Measurements from ENCODE around the gene CXorf58.

The CXorf58 gene

DNA sequence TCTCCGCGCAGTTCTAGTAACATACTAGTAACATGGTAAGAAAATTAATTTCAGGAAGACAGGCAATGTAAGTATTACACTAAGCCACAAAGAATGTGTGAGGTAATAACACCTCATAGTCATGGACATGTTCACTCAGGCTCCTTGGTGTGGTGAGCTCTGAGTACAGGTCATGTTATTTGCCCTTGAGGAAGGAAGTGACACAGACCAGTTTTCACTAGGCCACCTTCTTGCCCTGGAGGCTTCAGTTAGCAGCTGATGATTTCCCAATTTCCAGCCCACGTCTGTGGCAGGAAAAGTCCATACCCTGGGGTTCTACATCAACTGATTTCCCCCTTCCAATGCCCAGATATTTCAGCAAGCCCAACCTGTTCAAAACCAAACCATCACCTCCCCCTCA lies 6.7 kb upstream of the CXorf58 start:
- DNase-seq (ENCODE audit: low spot score) = no peak

DNA sequence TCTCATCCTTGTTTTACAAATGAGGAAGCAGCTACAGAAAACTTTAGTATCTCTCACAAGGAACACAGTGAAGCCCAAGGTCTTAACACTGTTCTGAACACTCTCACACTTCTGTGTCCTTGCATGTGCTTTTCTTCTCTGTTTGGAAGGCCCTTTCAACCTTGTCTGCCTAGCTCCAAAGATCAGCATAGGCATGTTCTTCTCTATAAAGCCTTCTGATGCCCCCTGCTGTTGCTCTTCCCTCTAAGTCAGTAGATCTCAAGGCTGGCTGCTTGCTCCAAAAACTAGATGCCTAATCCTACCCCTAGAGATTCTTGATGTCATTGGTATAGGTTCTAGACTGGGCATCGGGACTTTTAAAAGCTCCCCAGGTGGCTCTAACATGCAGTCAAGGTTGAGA lies 6.0 kb upstream of the CXorf58 start:
- DNase-seq (ENCODE audit: low spot score) = peak; percentile 92

DNA sequence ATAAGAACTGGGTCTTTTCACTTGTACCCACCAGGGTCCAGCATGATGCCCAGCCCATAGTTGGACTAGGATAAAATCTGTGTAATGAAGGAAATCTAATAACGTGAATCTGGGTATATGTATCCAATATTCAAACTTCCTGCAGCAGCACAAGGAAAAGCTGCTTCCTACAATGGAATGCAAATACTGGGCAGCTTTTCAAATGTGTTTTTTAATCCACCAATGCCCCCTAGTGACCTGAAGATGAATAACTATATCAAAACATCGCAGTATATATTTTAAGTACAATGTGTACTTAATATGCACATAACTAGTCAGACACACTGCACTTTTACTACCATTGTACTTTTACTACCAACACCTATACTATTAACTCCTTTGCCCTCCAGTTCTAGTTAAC lies 5.4 kb upstream of the CXorf58 start:
- DNase-seq (ENCODE audit: low spot score) = peak; percentile 60

DNA sequence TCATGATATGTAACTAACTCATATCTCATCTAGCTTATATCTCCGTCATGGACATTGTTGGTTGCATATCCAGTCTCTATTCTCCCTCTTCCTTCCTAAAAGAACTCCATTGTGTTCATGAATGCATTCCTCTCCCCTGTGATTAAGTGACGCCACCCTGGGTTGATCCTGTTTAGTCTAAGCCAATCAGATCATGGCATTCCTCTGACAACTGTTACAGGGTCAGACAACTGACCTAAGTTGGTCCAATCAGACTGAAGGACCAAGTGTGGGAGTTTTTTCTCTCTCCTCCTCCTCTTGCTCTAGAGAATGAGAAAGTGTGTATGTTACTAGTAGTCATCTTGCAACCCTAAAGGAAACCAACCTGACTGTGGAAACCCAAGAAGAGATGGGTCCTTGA lies 3.7 kb upstream of the CXorf58 start:
- peak; percentile 71 for DNase-seq (ENCODE audit: low spot score)

DNA sequence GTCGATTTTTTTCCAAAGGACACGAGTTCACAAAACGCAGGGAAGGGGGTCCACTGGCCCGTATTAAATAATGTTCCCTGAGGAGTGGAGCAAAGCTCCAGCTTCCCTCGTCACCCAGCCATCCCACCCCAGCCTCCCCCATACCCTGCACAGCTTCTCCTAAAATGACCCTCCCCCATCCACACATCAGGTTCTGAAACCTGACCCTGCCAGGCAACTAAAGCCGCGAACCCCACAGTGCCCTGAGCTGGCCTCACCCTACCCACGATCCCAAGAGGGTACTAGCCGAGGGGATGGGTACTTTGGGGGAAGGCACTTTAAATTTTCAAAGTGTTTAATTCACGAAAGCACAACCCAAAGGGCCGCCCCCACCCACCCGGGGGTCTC lies 702 bp upstream of the CXorf58 start:
- no peak for DNase-seq (ENCODE audit: low spot score)

DNA sequence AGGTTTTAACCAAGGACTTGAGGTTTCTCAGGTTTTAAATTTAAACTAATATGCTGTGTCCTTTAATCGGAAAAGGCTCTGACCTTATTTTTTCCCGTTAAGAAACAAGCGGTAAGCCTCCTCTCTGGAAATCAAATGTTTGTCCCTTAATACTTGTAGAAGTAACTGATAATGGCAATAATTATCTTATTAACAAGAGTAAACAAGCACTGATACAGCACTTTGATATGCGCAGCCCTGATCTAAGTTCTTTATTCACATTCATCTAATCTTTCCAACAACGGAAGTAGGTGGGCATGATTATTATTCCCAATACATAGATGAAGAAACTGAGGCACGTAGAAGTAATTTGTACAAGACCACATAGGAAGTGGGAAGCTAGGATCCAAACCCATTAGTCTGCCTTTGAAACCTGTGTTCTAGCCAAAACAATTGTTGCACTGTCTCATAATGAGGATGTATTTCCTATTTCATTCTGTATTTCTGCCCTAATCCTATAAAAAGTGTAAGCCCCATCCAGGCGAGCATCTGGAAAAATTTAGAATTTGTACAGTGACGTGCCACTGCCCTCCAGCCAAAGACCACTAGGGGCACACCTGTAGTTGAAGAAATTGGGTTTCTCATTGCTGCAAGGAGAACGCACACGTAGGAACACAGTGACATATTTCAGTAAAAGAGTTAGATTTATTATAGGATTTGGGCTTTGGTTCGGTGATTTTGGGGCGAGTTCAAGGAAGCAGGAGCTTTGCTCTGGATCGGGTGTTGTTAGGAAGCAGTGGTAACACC lies 606 bp downstream of the CXorf58 start:
- DNase-seq (ENCODE audit: low spot score) = no peak

DNA sequence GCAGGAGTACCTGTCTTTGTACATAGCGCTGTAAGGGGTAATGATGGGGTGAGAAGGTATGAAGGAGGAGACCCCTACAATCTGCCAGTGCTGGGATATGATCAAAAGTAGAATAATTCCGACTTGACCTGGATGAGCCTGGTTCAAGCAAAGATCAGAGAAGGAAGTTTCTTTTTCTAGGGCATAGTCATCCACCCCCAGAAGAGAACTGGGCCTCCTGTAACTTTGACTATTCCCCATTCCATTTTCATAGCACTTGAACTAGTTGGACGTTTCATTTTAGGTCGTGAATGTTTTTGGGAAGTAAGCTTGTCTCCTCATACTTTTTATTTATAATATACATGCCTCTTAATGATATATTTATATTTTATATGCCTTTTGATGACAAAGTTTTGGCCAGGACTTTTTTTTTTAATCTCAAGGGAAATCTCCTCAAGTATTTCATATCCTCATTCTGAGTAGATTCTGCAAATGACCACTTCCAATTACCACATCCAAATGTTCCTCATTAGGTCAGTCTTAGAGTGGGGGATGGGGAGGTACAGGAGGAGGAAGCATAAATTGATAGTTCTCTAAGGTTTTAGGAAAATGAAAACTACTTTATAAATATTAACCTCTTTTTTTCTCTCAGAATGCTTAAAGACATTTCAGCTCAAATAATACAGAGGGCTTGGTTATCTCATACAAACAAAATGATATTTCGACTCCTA lies 3.5 kb downstream of the CXorf58 start:
- DNase-seq (ENCODE audit: low spot score) = no peak

DNA sequence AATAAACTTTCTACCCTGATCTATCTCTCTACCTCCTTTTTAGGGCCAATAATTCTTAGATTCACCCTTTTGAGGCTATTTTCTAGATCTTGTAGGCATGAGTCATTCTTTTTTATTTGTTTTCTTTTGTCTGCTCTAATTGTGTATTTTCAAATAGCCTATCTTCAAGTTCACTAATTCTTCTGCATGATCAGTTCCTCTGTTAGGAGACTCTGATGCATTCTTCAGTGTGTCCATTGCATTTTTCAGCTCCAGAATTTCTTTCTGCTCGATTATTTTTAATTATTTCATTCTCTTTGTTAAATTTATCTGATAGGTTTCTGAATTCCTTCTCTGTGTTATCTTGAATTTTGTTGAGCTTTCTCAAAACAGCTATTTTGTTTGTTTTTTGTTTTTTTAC lies 11.3 kb downstream of the CXorf58 start:
- DNase-seq (ENCODE audit: low spot score) = no peak

DNA sequence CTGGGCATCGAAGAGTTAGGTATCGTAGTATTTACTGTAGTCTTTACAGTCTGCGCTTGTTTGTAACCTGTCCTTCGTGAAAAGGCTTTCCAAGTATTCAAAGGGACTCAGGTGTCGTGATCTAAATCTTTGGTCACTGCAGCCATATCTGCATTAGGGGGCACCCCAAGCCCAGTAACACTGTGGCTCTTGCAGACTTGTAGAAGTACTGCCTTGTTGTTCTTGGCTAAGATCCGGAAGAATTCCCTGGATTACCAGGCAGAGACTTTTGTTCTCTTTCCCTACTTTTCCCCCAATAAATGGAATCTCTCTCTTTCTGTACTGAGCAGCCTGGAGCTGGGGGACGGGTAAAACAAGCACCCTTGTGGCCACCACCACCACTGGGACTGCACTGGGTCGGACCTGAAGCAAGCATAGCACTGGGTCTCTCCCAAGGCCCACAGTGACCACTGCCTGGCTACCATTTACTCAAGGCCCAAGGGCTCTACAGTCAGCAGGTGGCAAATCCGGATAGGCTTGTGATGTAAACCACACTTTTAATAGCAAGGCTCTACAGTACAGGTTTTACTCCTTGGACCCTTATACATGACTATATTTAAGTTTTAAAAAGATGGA lies 12.0 kb downstream of the CXorf58 start:
- no peak for DNase-seq (ENCODE audit: low spot score)

DNA sequence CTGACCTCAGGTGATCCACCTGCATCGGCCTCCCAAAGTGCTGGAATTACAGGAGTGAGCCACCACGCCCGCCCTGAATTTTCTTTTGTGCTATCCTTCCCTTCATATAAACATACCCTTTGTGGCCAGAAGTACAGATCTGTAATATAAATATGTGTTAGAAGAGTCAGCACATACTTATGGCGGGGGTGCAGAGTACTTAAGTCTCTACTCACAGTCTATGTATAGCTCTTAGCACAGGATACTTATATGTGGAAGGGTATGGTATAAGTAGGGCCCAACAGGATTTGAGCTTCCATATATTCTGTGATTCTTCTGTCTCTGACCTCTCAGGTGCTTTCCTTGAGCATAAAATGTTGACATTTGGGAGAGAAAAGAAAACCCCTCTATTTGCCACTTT lies 18.2 kb downstream of the CXorf58 start:
- DNase-seq (ENCODE audit: low spot score) = no peak

DNA sequence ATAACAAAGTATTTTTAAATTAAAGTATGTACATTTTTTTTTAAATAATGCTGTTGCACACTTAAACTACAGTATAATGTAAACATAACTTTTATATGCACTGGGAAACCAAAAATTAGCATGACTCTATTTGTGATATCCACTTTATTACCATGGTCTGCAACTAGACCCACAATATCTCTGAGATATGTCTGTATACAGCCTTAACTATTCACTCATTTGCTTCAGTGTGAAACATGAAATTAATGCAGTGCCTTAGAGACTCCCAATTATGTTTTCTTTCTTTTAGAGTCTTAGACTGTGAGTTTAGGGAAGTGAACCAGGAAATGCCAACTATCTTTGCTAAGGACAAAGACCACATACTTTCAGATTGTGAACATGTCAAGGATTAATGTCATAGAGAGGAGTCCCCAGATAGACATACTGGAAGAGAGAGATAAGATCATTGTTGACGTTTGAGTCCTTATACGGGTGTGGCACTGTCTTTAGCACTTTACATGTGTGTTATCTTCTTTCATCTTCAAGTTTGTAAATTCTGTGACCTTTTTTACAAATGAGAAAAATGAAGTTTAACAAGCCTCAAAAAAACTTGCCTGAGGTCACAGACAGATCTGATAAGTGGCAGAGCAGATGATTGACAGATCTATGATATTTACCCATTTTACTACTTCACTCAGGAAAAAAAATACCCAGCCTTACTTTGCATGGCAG lies 23.2 kb downstream of the CXorf58 start:
- DNase-seq (ENCODE audit: low spot score) = no peak

DNA sequence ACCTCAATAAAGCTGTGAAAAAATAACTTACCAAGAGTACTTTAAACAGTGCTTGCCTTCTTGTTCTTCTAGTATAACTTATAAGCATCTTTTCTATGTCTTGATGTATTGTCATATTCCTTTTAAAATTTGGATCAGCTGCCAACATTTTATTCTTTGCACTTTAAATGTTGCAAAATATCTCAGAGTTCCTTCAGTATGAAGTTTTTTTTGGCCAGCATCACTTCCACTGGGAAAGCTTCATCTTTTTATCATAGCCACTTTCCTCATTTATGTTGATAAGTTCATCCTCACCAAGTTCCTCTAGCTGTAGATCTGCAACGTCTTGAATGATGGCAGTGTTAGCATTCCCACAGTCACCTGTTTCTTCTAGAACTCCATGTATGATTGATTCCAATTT lies 24.2 kb downstream of the CXorf58 start:
- DNase-seq (ENCODE audit: low spot score) = no peak

DNA sequence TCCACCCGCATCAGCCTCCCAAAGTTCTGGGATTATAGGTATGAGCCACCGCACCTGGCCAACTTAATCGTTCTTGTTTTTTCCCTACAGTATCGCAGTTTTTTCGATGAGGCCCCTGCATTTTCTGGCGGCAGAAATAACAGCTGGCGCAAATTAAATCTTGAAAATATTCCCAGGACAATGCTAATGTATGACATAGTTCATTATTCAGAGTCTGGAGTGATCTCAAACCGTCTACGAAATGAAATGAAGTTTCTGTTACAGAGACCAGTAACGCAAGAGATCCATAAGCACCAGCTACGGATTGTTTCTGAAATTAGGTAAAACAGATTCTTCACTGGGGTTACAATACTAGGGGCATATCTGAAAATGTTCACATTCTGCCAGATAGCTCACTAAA lies 27.3 kb downstream of the CXorf58 start:
- DNase-seq (ENCODE audit: low spot score) = no peak

DNA sequence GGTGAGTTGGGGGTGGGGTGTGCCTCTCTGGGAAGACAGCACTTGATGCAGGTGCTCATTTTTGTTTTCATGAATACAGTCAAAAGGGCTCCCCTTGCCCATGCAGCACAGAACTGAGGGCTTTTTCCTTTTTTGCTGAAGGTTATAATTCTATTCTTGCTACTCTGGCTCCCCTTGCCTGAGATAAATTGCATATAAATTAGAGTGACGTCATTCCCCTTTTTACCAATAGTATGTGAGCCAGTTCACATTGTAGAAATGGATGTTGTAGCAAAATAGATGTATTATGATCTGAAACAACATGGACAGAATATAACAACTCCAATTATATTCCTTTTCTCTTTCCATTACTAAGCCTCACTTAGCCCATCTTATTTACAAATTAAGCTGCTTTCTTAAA lies 28.4 kb downstream of the CXorf58 start:
- no peak for DNase-seq (ENCODE audit: low spot score)

DNA sequence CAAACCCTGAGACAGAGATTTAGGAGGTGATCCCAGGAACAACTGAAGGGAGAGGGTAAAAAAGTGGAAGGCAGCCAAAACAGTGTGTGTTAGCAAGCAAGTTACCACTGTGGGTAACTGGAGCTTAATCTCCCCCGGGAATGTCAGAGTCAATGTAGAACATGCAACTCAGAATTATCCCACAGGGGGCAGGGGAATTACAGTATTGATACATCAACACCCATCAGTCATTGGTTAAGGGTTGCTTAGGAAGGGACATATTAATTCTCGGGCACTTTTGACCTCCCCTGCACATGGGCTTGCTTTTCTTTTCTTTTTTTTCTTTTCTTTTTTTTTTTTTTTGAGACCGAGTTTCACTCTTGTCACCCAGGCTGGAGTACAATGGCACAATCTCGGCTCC lies 29.3 kb downstream of the CXorf58 start:
- no peak for DNase-seq (ENCODE audit: low spot score)

DNA sequence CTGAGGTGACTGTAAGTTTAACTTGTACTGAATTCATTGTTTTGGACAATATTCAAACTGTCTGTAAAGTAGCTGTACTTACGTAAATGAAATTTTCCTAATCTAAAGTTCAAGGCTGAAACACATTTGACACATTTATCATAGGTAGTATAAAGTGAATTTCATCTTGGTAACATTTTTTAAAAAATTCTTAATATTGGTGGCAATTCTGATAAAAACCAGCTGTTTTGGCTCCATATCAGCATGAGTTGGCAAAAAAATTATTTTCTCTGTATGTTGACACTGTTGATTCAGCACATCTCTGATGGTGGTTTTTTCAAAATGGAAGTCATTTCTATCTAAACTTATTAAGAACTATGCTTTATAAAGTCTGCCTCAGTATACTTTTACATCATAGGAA lies 30.9 kb downstream of the CXorf58 start:
- no peak for DNase-seq (ENCODE audit: low spot score)

DNA sequence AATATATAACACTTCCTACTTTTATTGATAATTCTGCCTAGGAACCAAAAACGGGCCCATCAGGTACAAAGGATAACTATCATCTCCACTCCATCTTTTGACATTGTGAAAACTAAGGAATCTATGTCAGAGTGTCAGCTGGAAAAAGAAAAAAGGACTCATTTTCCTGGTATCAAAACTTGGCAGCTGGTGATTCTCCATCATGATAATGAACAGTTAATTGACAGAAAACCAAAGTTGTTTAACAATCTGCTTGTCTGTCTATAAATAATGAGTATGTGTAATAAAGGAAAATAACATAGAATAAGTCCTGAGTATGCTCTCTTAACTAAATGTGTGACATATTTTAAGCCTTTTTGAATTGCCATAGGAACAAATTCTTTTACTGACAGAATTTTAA lies 31.4 kb downstream of the CXorf58 start:
- DNase-seq (ENCODE audit: low spot score) = no peak

DNA sequence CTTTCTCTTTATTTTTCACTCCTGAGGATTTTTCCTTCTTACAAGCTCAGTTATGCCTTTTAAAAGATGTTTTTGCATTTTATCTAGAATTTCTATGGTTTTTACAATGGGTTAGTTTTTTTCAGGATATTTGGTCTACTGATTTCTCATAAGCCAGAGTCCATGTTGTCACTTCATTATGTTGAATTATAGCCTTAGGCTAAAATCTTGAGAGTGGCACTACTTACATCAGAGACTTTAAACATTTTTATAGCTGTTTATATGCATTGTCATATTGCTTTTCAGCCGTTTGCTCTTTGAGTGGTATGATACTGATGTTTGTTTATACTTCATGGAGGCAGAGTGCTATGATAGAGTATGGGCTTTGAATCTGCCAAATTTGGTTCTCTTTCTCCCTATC lies 36.4 kb downstream of the CXorf58 start:
- no peak for DNase-seq (ENCODE audit: low spot score)

DNA sequence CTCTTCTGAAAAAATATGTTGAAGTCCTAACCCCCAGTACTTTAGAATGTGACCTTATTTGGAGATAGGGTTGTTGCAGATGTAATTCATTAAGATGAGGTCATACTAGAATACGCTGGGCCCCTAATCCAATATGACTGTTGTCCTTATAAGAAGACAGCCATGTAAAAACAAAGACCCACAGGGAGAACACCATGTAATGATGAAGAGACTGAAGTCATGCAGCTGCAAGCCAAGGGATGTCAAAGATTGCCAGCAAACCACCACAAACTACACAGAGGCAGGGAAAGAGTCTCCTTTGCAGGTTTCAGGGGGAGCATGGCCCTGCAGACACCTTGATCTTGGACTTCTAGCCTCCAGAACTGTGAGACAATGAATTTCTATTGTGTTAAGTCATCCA lies 37.4 kb downstream of the CXorf58 start:
- no peak for DNase-seq (ENCODE audit: low spot score)

DNA sequence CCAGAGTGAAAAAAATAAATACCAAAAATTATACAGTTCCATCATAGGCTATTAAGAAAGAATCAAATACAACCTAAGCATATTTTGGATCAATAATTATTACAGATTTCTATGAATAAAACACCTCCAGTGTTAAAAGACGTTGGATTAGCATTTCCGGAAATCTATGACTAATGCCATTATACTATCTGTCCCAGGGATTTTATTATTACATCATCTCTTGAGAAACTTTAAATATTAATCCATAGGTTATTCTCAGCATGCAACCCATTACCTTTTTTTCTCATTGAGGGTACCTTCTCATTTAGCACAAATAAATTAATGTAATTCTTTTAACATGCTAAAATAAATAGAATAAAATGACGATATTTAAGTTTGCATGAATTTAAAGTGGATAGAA lies 44.6 kb downstream of the CXorf58 start:
- no peak for DNase-seq (ENCODE audit: low spot score)

DNA sequence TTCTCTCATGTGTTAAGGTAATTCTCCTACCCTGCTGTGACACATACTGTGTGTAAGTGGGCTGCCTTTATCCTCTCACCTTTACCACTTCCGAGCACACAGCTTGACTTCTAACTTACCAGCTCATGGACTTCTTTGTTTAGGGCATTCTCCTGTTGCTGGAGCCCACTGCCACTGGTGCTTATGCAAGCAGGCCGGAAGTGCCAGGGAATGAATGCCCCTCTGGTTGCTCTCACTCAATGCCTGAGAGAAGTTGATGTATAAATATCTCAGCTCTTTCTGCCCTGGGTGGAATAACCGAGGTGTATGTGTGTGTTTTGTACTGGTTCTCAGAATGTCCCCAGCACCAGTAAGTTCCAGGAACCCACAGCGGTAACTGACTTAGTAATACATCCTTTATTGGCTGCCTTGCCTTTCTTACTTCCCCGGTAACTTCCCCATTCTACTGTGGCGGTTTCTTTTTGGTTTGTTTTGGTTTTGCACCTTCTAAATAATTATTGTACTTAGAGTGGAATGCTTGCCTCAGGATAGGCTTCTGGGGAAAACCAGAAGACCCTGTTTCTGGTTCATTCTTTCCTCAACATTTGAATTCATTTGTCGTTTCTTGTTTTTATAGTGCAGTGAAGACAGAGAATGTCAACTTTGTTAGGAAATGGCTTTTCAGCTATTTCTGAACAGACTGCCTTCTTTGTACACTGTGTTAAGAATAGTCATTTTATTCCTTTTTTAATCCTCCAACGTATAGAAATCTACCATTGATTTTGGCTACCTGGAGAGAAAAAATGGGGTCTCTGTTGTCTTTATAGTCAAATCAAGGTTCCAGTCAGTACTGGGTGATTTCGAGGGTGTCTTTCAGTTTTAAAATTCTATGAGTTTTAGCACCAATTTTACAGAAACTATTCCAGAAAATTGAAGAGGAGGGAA lies 45.4 kb downstream of the CXorf58 start:
- peak; percentile 19 for DNase-seq (ENCODE audit: low spot score)

DNA sequence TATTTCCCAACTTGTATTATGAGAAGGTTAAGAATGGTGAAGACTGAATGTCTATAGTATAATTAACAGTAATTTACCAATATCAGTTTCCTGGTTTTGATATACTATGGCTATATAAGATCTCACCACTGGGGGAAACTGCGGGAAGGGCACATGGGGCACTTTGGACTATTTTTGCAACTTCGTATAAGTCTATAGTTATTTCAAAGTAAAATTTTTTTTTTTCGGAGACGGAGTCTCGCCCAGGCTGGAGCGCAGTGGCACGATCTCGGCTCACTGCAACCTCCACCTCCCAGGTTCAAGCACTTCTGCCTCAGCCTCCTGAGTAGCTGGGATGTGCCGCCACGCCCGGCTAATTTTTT lies 46.1 kb downstream of the CXorf58 start:
- DNase-seq (ENCODE audit: low spot score) = no peak

All from pons (tissue), 1 donor.